Endothelial cell of hepatic sinusoid (primary cell): ENCODE measurements around the gene DDN.

Experiments used
- in situ Hi-C: cut with HindIII; loops from 2 replicates; pipeline ENCODE4 v1.10.0; 2017; ENCODE audit warnings: low sequenced_read_pairs

Gene DDN

GRCh38 chr12:48946205-48946604 is 53.0 kb downstream of the DDN start:
- in situ Hi-C loops: no loop called here
